Dermis lymphatic vessel endothelial cell (primary cell): ENCODE measurements around the gene POTEI. TPM values are rescaled to one million over a fixed set of nuclear protein-coding genes. Genes with fewer than 3 reads are reported as not detected.

Experiments
- total RNA-seq: library from RNA; depleted of rRNA; stranded (reverse); fragments of >200 nt; gene quantifications from 2 replicates; pipeline ENCODE4 v1.2.1, GENCODE V29; 2014

Gene POTEI
- 0.17 and 0.98 TPM in 2 replicates for total RNA-seq

GRCh38 chr2:130509228-130509627 lies at the start of gene POTEI:
Gene POTEI, minus strand, starts transcription at chr2:130509328. Its CDS starts 93 bp downstream, at chr2:130509235.

GRCh38 chr2:130520992-130521391 lies 11.9 kb upstream of the POTEI start, which contains the start of gene CFC1B:
Gene CFC1B, plus strand, starts transcription at chr2:130521222. Its CDS starts 263 bp downstream, at chr2:130521485.

Other genes with a start within 250 kb of the POTEI start
- gene IMP4, start 166.4 kb downstream of the POTEI start, total RNA-seq = 66.3 and 79.4 TPM in 2 replicates
- gene PTPN18, start 153.3 kb downstream of the POTEI start, total RNA-seq = 21.1 and 50.6 TPM in 2 replicates
- not detected in 2 replicates for gene CFC1B, start 11.9 kb upstream of the POTEI start, total RNA-seq
- gene CFC1, start 90.2 kb upstream of the POTEI start, total RNA-seq = not detected in 2 replicates
- gene POTEJ, start 102.1 kb upstream of the POTEI start, total RNA-seq = 0.26 and 1.1 TPM in 2 replicates
- gene GPR148, start 219.7 kb upstream of the POTEI start, total RNA-seq = not detected in 2 replicates
- gene AMER3, start 246.2 kb upstream of the POTEI start, total RNA-seq = not detected in 2 replicates